ENCODE measurements around the gene SPAG7.
A peak's percentile ranks its signal among the peaks of the same experiment; 100 is the strongest.

SPAG7 gene

GRCh38 chr17:4949321-4950074 lies 18.1 kb downstream of the SPAG7 start:
- DNase-seq, result peak; percentile 79

- peak; percentile 93 for DNase-seq
Measured at GRCh38 chr17:4948931-4949320, 18.7 kb downstream of the SPAG7 start.

GRCh38 chr17:4948166-4948930 lies 19.3 kb downstream of the SPAG7 start, which contains the start of gene PFN1:
TSS of gene PFN1 (minus strand) at chr17:4948530. CDS start at chr17:4948394, 136 bp downstream.
- peak; percentile 95 for DNase-seq

- peak; percentile 79 for DNase-seq
Measured at GRCh38 chr17:4947411-4948165, 20.0 kb downstream of the SPAG7 start.

- DNase-seq, result no peak
Measured at GRCh38 chr17:4947010-4947410, 20.6 kb downstream of the SPAG7 start.

GRCh38 chr17:4946312-4946976 lies 21.2 kb downstream of the SPAG7 start:
- DNase-seq, result no peak

GRCh38 chr17:4945944-4946280 lies 21.7 kb downstream of the SPAG7 start:
- DNase-seq, result no peak

- no peak for DNase-seq
Measured at GRCh38 chr17:4945176-4945943, 22.3 kb downstream of the SPAG7 start.

- DNase-seq, result no peak
Measured at GRCh38 chr17:4944554-4945175, 23.0 kb downstream of the SPAG7 start.

- DNase-seq, result no peak
Measured at GRCh38 chr17:4944163-4944553, 23.5 kb downstream of the SPAG7 start.

- DNase-seq, result no peak
Measured at GRCh38 chr17:4942760-4943508, 24.7 kb downstream of the SPAG7 start.

- no peak for DNase-seq
Measured at GRCh38 chr17:4941319-4941610, 26.4 kb downstream of the SPAG7 start.

GRCh38 chr17:4940555-4941318 lies 26.9 kb downstream of the SPAG7 start:
- no peak for DNase-seq

GRCh38 chr17:4939796-4940554 lies 27.6 kb downstream of the SPAG7 start, which contains the start of the genes RNF167 and SLC25A11:
TSS of gene RNF167 (plus strand) at chr17:4940268. CDS start at chr17:4940910, 642 bp downstream.
TSS of gene SLC25A11 (minus strand) at chr17:4940046. CDS start at chr17:4939910, 136 bp downstream.
- peak; percentile 99 for DNase-seq

GRCh38 chr17:4939546-4939795 lies 28.1 kb downstream of the SPAG7 start:
- DNase-seq, result no peak

- no peak for DNase-seq
Measured at GRCh38 chr17:4938688-4939545, 28.7 kb downstream of the SPAG7 start.

GRCh38 chr17:4938069-4938491 lies 29.5 kb downstream of the SPAG7 start:
- DNase-seq, result no peak

- DNase-seq, result no peak
Measured at GRCh38 chr17:4937553-4937952, 30.1 kb downstream of the SPAG7 start.

GRCh38 chr17:4936436-4936835 lies 31.2 kb downstream of the SPAG7 start:
- no peak for DNase-seq

All from femur (tissue), 1 donor.